NCI-H1694 treated with DMSO at 0.1 percent for 48 hours (cell line): ENCODE measurements around the gene BTBD2.

Experiments used
- DNase-seq: peaks from one replicate; lab custom pipeline; 2025; lab: John Stamatoyannopoulos, UW

The BTBD2 gene

GRCh38 chr19:1941146-1942077 is 74.1 kb downstream of the BTBD2 start, which contains the start of gene CSNK1G2:
Gene CSNK1G2, plus strand, starts transcription at chr19:1941172. Its CDS starts 28,601 bp downstream, at chr19:1969773.
- no peak for DNase-seq

GRCh38 chr19:1938071-1938470 is 77.4 kb downstream of the BTBD2 start:
- no peak for DNase-seq

GRCh38 chr19:1936916-1937610 is 78.5 kb downstream of the BTBD2 start:
- DNase-seq = no peak

GRCh38 chr19:1936430-1936829 is 79.1 kb downstream of the BTBD2 start:
- DNase-seq = no peak

- DNase-seq = no peak
Observed at GRCh38 chr19:1935484-1936208, 79.9 kb downstream of the BTBD2 start.
